Measurements from ENCODE around the gene A1BG.

GRCh38 chr19:58385313-58385890 lies 32.1 kb upstream of the A1BG start:
- no peak for TF ChIP-seq CTCF (conservative IDR thresholded peaks at IDR 0.05; ENCODE audit: low read depth, low read length)
- TF ChIP-seq EZH2 (IDR thresholded peaks at IDR 0.05; ENCODE audit: low read length, unreplicated experiment): no peak
- TF ChIP-seq EZH2phosphoT487 (IDR thresholded peaks at IDR 0.05; ENCODE audit: borderline replicate concordance, low read length): no peak

Data from PC-3 (cell line).